ENCODE data around the gene CD2. TPM values are rescaled to one million over a fixed set of nuclear protein-coding genes. Genes with fewer than 3 reads are reported as not detected.

The CD2 gene
- total and polyA plus RNA-seq, 2 donors (not counting 3 experiments of a cell fraction or from before 2014, with no cell fraction given), result not detected

GRCh38 chr1:116726872-116727820 is 27.1 kb upstream of the CD2 start:
- no peak for TF ChIP-seq EZH2 (IDR thresholded peaks at IDR 0.05; ENCODE audit: borderline replicate concordance, low read depth, low read length, severe bottlenecking)
- TF ChIP-seq GATA2 (IDR thresholded peaks at IDR 0.05; ENCODE audit: insufficient read depth, insufficient read length, low read depth, low read length), result no peak
- no peak for TF ChIP-seq FOS (IDR thresholded peaks at IDR 0.05; ENCODE audit: borderline replicate concordance, insufficient read depth, low read length)
- TF ChIP-seq POLR2AphosphoS5 (IDR thresholded peaks at IDR 0.05; ENCODE audit: insufficient read depth, low read depth, low read length), result no peak
- TF ChIP-seq MAX (IDR thresholded peaks at IDR 0.05; ENCODE audit: insufficient read depth, insufficient read length), result no peak
- no peak for TF ChIP-seq CTCF (IDR thresholded peaks at IDR 0.05; ENCODE audit: extremely low read depth in 1 of 2, insufficient read depth in 1 of 2, low read depth in 1 of 2, low read length in 2 of 2)
- no peak for TF ChIP-seq POLR2A (IDR thresholded peaks at IDR 0.05; ENCODE audit: low read depth, low read length)
- no peak for TF ChIP-seq MYC (IDR thresholded peaks at IDR 0.05; ENCODE audit: low read depth, low read length)
- no peak for TF ChIP-seq JUN (IDR thresholded peaks at IDR 0.05; ENCODE audit: borderline replicate concordance, insufficient read depth, insufficient read length, low read depth)
- intact Hi-C loops (cut with micrococcal nuclease) (no loop called here), dilution Hi-C loops (cut with MboI; ENCODE audit: extremely low pct_ligation_motif_present, low sequenced_read_pairs) (no loop called here)
- Histone ChIP-seq H3K9me1 (replicated peaks; ENCODE audit: control insufficient read depth, extremely low read depth, insufficient read depth, low read length) (no peaks in the 10 kb centered on the region), H3K36me3 (ENCODE audit: control insufficient read depth in 2 of 2, extremely low read depth in 1 of 2, insufficient read depth in 2 of 2, low read length in 2 of 2) (no peaks in the 10 kb centered on the region), H3K79me2 (ENCODE audit: control insufficient read depth, insufficient read depth, low read length) (no peaks in the 10 kb centered on the region), H3K27ac (ENCODE audit: insufficient read depth, low read depth, low read length) (no peak overlapping the region), H3K4me1 (ENCODE audit: control insufficient read depth, extremely low read depth, insufficient read depth, low read length) (no peaks in the 10 kb centered on the region), H4K20me1 (replicated peaks; ENCODE audit: control insufficient read depth, extremely low read depth, insufficient read depth, low read length) (no peaks in the 10 kb centered on the region), H2AFZ (ENCODE audit: low read depth, low read length) (no peak overlapping the region), H3K4me2 (ENCODE audit: insufficient read depth, low read length) (no peak overlapping the region), H3K9ac (replicated peaks; ENCODE audit: extremely low read depth, insufficient read depth, low read length) (no peak overlapping the region), H3K4me3 (replicated peaks in 1 of 3; ENCODE audit: insufficient read depth in 1 of 3, low read depth in 1 of 3, low read length in 3 of 3) (no peak overlapping the region), H3K27me3 (ENCODE audit: control insufficient read depth in 2 of 2, insufficient read depth in 2 of 2, low read length in 2 of 2) (peaks cover 8% of the 10 kb centered on the region in 2 experiments), H3K9me3 (replicated peaks; ENCODE audit: control insufficient read depth, insufficient read depth, low read length) (no peaks in the 10 kb centered on the region)
- BruUV-seq (replicated peaks), result no TSS peak
- no peak for DNase-seq (ENCODE audit: low read depth, low spot score)
- CTCF ChIA-PET, result interaction anchor here (1.1 to 4.9 kb wide), 2 partner anchors 10 to 327 kb away, joined by 3 to 38 read pairs; no protein-coding TSS in a partner anchor
- FAIRE-seq, result no peak
- POLR2A ChIA-PET, result no interaction called here
